A549 (cell line): ENCODE data around the gene RNF207. TPM values are rescaled to one million over a fixed set of nuclear protein-coding genes. Genes with fewer than 3 reads are reported as not detected.

ENCODE experiments used
- ATAC-seq, 2 experiments: fragments of 200-7000 bp in 1 of 2; fragments of >200 bp in 1 of 2; cut with Nextera tagmentation in 1 of 2; cut with Tn5 transposase in 1 of 2; 3 replicates each; pipeline versions ENCODE4 v1.8.0 to v1.9.1; 2018 to 2020; ENCODE audit warnings: mild to moderate bottlenecking in 1 of 2, moderate library complexity in 1 of 2
- CTCF ChIA-PET: fragments of 300-600 bp; sonication (Branson Sonifier 250); formaldehyde crosslinking; extraction: SDS; loops from one replicate; lab custom pipeline; 2021; ENCODE audit warnings: antibody characterized with exemption, inconsistent platforms; lab: Yijun Ruan, JAX
- POLR2A ChIA-PET: fragments of 350-600 bp; formaldehyde crosslinking; extraction: SDS; loops from one replicate; lab custom pipeline; 2021; ENCODE audit warnings: antibody characterized with exemption, inconsistent platforms; lab: Yijun Ruan, JAX
- DNase-seq, 2 experiments: peaks; one replicate each; pipeline versions ENCODE4 v3.0.0 to v3.0.0-alpha.2; 2011 to 2016; ENCODE audit warnings: low read depth in 1 of 2, low spot score in 1 of 2
- FAIRE-seq: peaks from 2 replicates; lab custom pipeline; 2011; peaks lifted over from hg19 to GRCh38; lab: Jason Lieb, UNC
- H3K27ac ChIP-seq, 2 experiments: fragments of >200 bp; sonication (Bioruptor Twin); formaldehyde crosslinking; 3 replicates each; pipeline ENCODE4 v1.5.1; 2016 to 2017
- H3K4me1 ChIP-seq: fragments of >200 bp; sonication (Bioruptor Twin); formaldehyde crosslinking; 3 replicates; pipeline ENCODE4 v1.6.1; 2016
- H3K4me2 ChIP-seq: fragments of >200 bp; sonication (Bioruptor Twin); formaldehyde crosslinking; 3 replicates; pipeline ENCODE4 v1.6.1; 2016
- H3K4me3 ChIP-seq: fragments of >200 bp; sonication (Bioruptor Twin); formaldehyde crosslinking; 3 replicates; pipeline ENCODE4 v1.5.1; 2016
- H3K9me3 ChIP-seq: fragments of >200 bp; sonication (Bioruptor Twin); formaldehyde crosslinking; 3 replicates; pipeline ENCODE4 v1.6.1; 2016
- BHLHE40 ChIP-seq: IDR thresholded peaks from 2 replicates; pipeline ENCODE4 v1.6.1; 2012; ENCODE audit warnings: low read depth, low read length, inconsistent platforms
- CBX8 ChIP-seq: fragments of 200-600 bp; sonication (generic); IDR thresholded peaks from 2 replicates; pipeline ENCODE4 v1.6.1; 2016
- CEBPB ChIP-seq, 2 experiments: fragments of >200 bp in 1 of 2; sonication (Bioruptor Twin) in 1 of 2; formaldehyde crosslinking in 1 of 2; IDR thresholded peaks; 2 replicates each; pipeline ENCODE4 v1.6.1; 2012 to 2016
- EHF ChIP-seq: fragments of 250-450 bp; sonication (Bioruptor Pico); IDR thresholded peaks from 2 replicates; pipeline ENCODE4 v1.5.0; 2020; ENCODE audit warnings: mild to moderate bottlenecking
- EHMT2 ChIP-seq: fragments of 200-600 bp; sonication (generic); IDR thresholded peaks from 2 replicates; pipeline ENCODE4 v1.6.1; 2016; ENCODE audit warnings: antibody characterized with exemption, low read depth, mild to moderate bottlenecking, moderate library complexity
- ESRRA ChIP-seq: fragments of 150-350 bp; IDR thresholded peaks from 2 replicates; pipeline ENCODE4 v1.6.1; 2014; ENCODE audit warnings: mild to moderate bottlenecking, low read length, borderline replicate concordance
- FOSL2 ChIP-seq, 2 experiments: fragments of 450-650 bp in 1 of 2; fragments of >200 bp in 1 of 2; sonication (Bioruptor Twin) in 1 of 2; formaldehyde crosslinking; IDR thresholded peaks; 2 replicates each; pipeline versions ENCODE4 v1.5.0 to v1.6.1; 2016 to 2020; ENCODE audit warnings: mild to moderate bottlenecking in 1 of 2, moderate library complexity in 1 of 2
- FOXS1 ChIP-seq: fragments of 250-450 bp; sonication (Bioruptor Pico); IDR thresholded peaks from 2 replicates; pipeline ENCODE4 v1.5.0; 2020; ENCODE audit warnings: mild to moderate bottlenecking, moderate library complexity
- HDAC2 ChIP-seq: fragments of 200-600 bp; sonication (generic); IDR thresholded peaks from 2 replicates; pipeline ENCODE4 v1.6.1; 2016
- HOXB13 ChIP-seq: fragments of 250-450 bp; sonication (Bioruptor Pico); IDR thresholded peaks from 2 replicates; pipeline ENCODE4 v1.5.0; 2020; ENCODE audit warnings: low read depth, mild to moderate bottlenecking, moderate library complexity
- JUN ChIP-seq, 2 experiments: fragments of >200 bp; sonication (Bioruptor Twin); formaldehyde crosslinking; IDR thresholded peaks; 2 replicates in 1 of 2; 3 replicates in 1 of 2; pipeline ENCODE4 v1.6.1; 2016 to 2017
- MAFK ChIP-seq: fragments of 450-650 bp; IDR thresholded peaks from 2 replicates; pipeline ENCODE4 v1.6.1; 2014; ENCODE audit not compliant: partially characterized antibody
- MYC ChIP-seq: IDR thresholded peaks from 2 replicates; pipeline ENCODE4 v1.6.1; 2012; ENCODE audit warnings: mild to moderate bottlenecking, inconsistent platforms, low read length, improper control_type of control experiment, borderline replicate concordance
- NFE2L2 ChIP-seq: fragments of 150-350 bp; conservative IDR thresholded peaks from 2 replicates; pipeline ENCODE4 v1.6.1; 2014; ENCODE audit warnings: low read length
- RAD21 ChIP-seq, 2 experiments: fragments of >200 bp in 1 of 2; sonication (Bioruptor Twin) in 1 of 2; formaldehyde crosslinking in 1 of 2; IDR thresholded peaks in 1 of 2; conservative IDR thresholded peaks in 1 of 2; 2 replicates in 1 of 2; 3 replicates in 1 of 2; pipeline ENCODE4 v1.6.1; 2012 to 2018; ENCODE audit warnings: inconsistent platforms in 1 of 2
- RARB ChIP-seq: fragments of 250-450 bp; sonication (Bioruptor Pico); IDR thresholded peaks from 2 replicates; pipeline ENCODE4 v1.8.0; 2021; ENCODE audit warnings: mild to moderate bottlenecking, moderate library complexity
- RCOR1 ChIP-seq: fragments of 150-350 bp; IDR thresholded peaks from 2 replicates; pipeline ENCODE4 v1.6.1; 2014; ENCODE audit warnings: antibody characterized with exemption, low read length, low read depth
- ZSCAN20 ChIP-seq: fragments of 250-450 bp; sonication (Bioruptor Pico); IDR thresholded peaks from 2 replicates; pipeline ENCODE4 v1.8.0; 2022; ENCODE audit warnings: mild to moderate bottlenecking, moderate library complexity
- WGBS: methylation state at CpG from one replicate; pipeline ENCODE4 v1.1.6; 2017; ENCODE audit errors: missing lambda C conversion rate; 5-methylcytosine and 5-hydroxymethylcytosine counted together
- polyA plus RNA-seq, 4 experiments: library from polyadenylated mRNA; depleted of rRNA in 3 of 4; stranded (reverse); fragments of >200 nt; fragmentation: RNase III in 1 of 4; extraction: RNeasy Plus Mini Kit Qiagen cat#74134 plus additional on column Dnase treatment in 1 of 4; gene quantifications; 2 replicates in 3 of 4; 3 replicates in 1 of 4; pipeline ENCODE4 v1.2.3, GENCODE V29; 2011 to 2017
- TF ChIP-seq, protein P1 (sequence below): IDR thresholded peaks from 2 replicates; pipeline ENCODE4 v1.6.1; 2012
- TF ChIP-seq, protein P2 (sequence below): fragments of 200-600 bp; sonication (generic); IDR thresholded peaks from 2 replicates; pipeline ENCODE4 v1.6.1; 2016; ENCODE audit warnings: antibody characterized with exemption, mild to moderate bottlenecking, moderate library complexity
- TF ChIP-seq, protein P3 (sequence below): fragments of >200 bp; sonication (Bioruptor Twin); formaldehyde crosslinking; IDR thresholded peaks from 2 replicates; pipeline ENCODE4 v1.6.1; 2016

Gene RNF207
- polyA plus RNA-seq, 2 of the 4 experiments (the other 2 are of a cell fraction) = 11.3 to 24.6 TPM

DNA sequence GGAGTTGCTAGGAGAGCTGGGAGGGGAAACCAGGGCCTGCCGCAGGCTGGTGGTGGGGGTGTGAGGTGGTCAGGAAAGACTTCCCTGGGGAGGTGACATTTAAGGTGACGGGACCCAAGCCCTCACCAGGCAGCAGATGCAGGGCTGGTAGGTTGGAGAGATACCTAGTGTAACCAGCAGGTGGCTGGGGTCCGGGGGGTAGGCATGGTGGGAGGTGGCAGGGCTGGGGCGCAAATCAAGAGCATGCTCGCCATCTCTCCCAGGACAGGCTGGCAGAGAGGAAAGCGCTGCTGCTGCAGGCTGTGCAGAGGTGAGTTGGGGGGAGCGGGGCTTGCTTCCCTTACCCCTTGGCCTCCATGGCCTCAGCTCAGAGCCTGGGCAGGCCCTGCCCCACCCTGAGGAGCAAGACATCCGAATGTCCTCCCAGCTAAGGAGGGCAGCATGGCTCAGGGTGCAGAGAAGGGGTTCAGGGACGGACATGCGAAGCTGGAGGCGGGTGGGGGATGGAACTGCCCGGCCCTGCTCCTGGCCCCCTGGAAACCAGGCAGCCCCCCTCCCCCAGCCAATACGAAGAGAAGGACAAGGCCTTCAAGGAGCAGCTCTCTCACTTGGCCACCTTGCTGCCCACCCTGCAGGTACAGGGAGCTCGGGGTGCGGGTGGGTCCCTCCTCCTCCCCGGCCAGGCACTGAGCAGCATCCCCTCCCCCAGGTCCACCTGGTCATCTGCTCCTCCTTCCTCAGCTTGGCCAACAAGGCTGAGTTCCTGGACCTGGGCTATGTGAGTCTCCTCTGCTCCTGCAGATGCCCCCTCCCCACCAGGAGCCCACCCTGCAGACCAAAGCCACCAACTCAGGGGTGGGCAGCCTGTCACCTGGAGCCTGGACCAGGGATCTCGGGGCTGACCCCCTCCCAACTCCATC lies 4.0 kb downstream of the RNF207 start (continued):
- TF ChIP-seq, protein P1, sequence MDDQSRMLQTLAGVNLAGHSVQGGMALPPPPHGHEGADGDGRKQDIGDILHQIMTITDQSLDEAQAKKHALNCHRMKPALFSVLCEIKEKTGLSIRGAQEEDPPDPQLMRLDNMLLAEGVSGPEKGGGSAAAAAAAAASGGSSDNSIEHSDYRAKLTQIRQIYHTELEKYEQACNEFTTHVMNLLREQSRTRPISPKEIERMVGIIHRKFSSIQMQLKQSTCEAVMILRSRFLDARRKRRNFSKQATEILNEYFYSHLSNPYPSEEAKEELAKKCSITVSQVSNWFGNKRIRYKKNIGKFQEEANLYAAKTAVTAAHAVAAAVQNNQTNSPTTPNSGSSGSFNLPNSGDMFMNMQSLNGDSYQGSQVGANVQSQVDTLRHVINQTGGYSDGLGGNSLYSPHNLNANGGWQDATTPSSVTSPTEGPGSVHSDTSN = no peak

DNA sequence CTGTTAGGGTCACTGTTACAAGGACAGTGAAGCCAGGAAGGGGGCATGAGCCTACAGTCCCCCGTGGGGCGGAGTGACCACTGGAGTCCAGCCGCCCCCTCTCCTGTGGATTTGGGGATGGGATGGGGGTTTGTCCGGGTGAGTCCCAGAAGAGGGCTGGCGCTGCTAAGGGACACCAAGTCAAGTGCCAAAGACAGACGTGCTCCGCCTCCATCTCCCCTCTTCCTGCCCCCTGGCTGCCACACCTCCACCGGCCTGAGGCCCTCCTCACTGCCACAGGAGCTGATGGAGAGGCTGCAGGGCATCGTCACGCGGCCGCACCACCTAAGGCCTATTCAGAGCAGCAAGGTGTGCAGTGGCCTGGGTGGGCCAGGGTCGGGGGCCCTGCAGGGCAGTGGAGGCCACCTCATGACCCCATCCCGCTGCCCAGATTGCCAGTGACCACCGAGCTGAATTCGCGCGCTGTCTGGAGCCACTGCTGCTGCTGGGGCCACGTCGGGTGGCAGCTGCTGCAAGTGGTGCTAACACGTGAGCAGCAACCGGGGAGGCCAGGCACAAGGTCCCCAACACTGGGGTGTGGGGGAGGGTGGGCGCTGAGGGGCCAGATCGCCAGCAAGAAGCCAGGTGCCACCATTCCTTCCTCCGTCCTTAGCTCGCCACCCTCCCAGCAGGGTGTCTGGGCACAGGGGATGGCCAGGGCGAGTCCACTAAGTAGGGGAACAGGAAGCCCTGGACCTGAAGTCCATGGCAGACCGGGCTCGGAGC lies 4.9 kb downstream of the RNF207 start:
- Histone ChIP-seq H3K9me3 (no peaks in the 10 kb centered on the region), H3K4me1 (peaks cover 9% of the 10 kb centered on the region), H3K4me2 (no peak overlapping the region), H3K27ac (no peak overlapping the region), H3K4me3 (no peak overlapping the region)
- FAIRE-seq (no peak), ATAC-seq (no peak), DNase-seq (no peak)
- ChIA-PET CTCF (interaction anchor here (1.2 to 1.3 kb wide), 3 partner anchors 11 to 36 kb away, joined by 4 to 5 read pairs (median 4); no protein-coding TSS in a partner anchor), POLR2A (no interaction called here)
- TF ChIP-seq HDAC2 = no peak
- TF ChIP-seq MAFK = no peak
- no peak for TF ChIP-seq FOXS1 (CRISPR knock-in tag)
- no peak for TF ChIP-seq CBX8
- no peak for TF ChIP-seq EHF (CRISPR knock-in tag)
- no peak for TF ChIP-seq BHLHE40
- TF ChIP-seq, protein P2, sequence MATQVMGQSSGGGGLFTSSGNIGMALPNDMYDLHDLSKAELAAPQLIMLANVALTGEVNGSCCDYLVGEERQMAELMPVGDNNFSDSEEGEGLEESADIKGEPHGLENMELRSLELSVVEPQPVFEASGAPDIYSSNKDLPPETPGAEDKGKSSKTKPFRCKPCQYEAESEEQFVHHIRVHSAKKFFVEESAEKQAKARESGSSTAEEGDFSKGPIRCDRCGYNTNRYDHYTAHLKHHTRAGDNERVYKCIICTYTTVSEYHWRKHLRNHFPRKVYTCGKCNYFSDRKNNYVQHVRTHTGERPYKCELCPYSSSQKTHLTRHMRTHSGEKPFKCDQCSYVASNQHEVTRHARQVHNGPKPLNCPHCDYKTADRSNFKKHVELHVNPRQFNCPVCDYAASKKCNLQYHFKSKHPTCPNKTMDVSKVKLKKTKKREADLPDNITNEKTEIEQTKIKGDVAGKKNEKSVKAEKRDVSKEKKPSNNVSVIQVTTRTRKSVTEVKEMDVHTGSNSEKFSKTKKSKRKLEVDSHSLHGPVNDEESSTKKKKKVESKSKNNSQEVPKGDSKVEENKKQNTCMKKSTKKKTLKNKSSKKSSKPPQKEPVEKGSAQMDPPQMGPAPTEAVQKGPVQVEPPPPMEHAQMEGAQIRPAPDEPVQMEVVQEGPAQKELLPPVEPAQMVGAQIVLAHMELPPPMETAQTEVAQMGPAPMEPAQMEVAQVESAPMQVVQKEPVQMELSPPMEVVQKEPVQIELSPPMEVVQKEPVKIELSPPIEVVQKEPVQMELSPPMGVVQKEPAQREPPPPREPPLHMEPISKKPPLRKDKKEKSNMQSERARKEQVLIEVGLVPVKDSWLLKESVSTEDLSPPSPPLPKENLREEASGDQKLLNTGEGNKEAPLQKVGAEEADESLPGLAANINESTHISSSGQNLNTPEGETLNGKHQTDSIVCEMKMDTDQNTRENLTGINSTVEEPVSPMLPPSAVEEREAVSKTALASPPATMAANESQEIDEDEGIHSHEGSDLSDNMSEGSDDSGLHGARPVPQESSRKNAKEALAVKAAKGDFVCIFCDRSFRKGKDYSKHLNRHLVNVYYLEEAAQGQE = no peak
- TF ChIP-seq, protein P1 = no peak
- no peak for TF ChIP-seq RARB
- no peak for TF ChIP-seq CEBPB (IDR thresholded peaks at IDR 0.05)
- TF ChIP-seq, protein P3, sequence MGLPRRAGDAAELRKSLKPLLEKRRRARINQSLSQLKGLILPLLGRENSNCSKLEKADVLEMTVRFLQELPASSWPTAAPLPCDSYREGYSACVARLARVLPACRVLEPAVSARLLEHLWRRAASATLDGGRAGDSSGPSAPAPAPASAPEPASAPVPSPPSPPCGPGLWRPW = no peak
- 96% methylated on average over 18 of the region's 29 CpGs for WGBS

DNA sequence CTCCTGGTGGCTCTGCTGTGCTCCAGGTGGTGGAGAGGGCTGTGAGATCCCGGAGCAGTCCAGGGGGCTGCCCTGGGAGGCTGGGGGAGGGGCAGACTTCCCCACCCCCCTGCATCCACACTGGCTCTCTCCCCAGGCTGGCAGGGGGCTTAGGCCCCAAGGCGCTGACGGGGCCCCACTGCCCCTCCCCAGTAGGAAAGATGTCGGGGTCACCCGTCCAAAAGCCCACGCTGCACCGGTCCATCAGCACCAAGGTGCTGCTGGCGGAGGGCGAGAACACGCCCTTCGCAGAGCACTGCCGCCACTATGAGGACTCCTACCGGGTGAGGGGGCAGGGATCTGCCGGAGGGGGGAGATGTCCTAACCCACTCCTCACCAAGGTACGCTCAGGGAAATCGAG lies 5.8 kb downstream of the RNF207 start:
- no CpG with 5 or more reads among the region's 16 CpGs for WGBS
- DNase-seq (no peak), ATAC-seq (no peak), FAIRE-seq (no peak)
- Histone ChIP-seq H3K4me3 (no peak overlapping the region), H3K9me3 (no peaks in the 10 kb centered on the region), H3K4me1 (peaks cover 9% of the 10 kb centered on the region), H3K27ac (no peak overlapping the region), H3K4me2 (no peak overlapping the region)
- POLR2A ChIA-PET = no interaction called here
- CTCF ChIA-PET = no interaction called here
- TF ChIP-seq JUN (IDR thresholded peaks at IDR 0.05) (no peak), RCOR1 (no peak), NFE2L2 (no peak), EHMT2 (no peak), HOXB13 (no peak), RAD21 (conservative IDR thresholded peaks at IDR 0.05 in 1 of 2, IDR thresholded peaks at IDR 0.05 in 1 of 2) (no peak), BHLHE40 (no peak), MYC (no peak), ZSCAN20 (no peak), ESRRA (no peak), FOSL2 (IDR thresholded peaks at IDR 0.05) (no peak), FOSL2 (CRISPR knock-in tag; IDR thresholded peaks at IDR 0.05) (no peak)
- TF ChIP-seq, protein P2 = no peak
